H9 (cell line): ENCODE results near the gene FAM117A. TPM values are rescaled to one million over a fixed set of nuclear protein-coding genes. Genes with fewer than 3 reads are reported as not detected.

Experiments
- DNase-seq: peaks from one replicate; pipeline ENCODE4 v3.0.0-alpha.2; 2017
- H2AFZ ChIP-seq: one replicate; pipeline ENCODE4 v1.6.1; 2013; ENCODE audit warnings: mild to moderate bottlenecking, low read length, control low read depth, moderate library complexity
- H2AK5ac ChIP-seq: 2 replicates; pipeline ENCODE4 v1.6.1; 2013; ENCODE audit warnings: low read length, control low read depth, mixed read lengths; ENCODE audit not compliant: insufficient read length
- H2BK120ac ChIP-seq: one replicate; pipeline ENCODE4 v1.6.1; 2013; ENCODE audit warnings: low read depth, mild to moderate bottlenecking, low read length, control low read depth, inconsistent platforms; ENCODE audit not compliant: poor library complexity, severe bottlenecking
- H2BK12ac ChIP-seq: 2 replicates; pipeline ENCODE4 v1.6.1; 2013; ENCODE audit warnings: low read length, control low read depth, mixed read lengths, low read depth; ENCODE audit not compliant: insufficient read length
- H2BK15ac ChIP-seq: 2 replicates; pipeline ENCODE4 v1.6.1; 2013; ENCODE audit warnings: low read depth, low read length, control low read depth
- H2BK20ac ChIP-seq: one replicate; pipeline ENCODE4 v1.6.1; 2013; ENCODE audit warnings: low read depth, mild to moderate bottlenecking, low read length, control low read depth, inconsistent platforms; ENCODE audit not compliant: poor library complexity, severe bottlenecking
- H2BK5ac ChIP-seq: 2 replicates; pipeline ENCODE4 v1.6.1; 2013; ENCODE audit warnings: low read length, control low read depth, mixed read lengths; ENCODE audit not compliant: insufficient read length
- H3K14ac ChIP-seq: 2 replicates; pipeline ENCODE4 v1.6.1; 2013; ENCODE audit warnings: low read length, control low read depth; ENCODE audit not compliant: insufficient read depth
- H3K18ac ChIP-seq: 2 replicates; pipeline ENCODE4 v1.6.1; 2013; ENCODE audit warnings: low read depth, mild to moderate bottlenecking, mixed read lengths, low read length, control low read depth; ENCODE audit not compliant: insufficient read length
- H3K23ac ChIP-seq: 2 replicates; pipeline ENCODE4 v1.6.1; 2013; ENCODE audit warnings: low read length, control low read depth, mixed read lengths, low read depth; ENCODE audit not compliant: insufficient read length
- H3K23me2 ChIP-seq: 2 replicates; pipeline ENCODE4 v1.6.1; 2013; ENCODE audit warnings: low read depth, mild to moderate bottlenecking, mixed read lengths, low read length, control low read depth; ENCODE audit not compliant: insufficient read length, poor library complexity, severe bottlenecking
- H3K27ac ChIP-seq: 2 replicates; pipeline ENCODE4 v1.5.1; 2013; ENCODE audit warnings: low read length, control low read depth, mixed read lengths, low read depth; ENCODE audit not compliant: insufficient read length
- H3K27me3 ChIP-seq: 2 replicates; pipeline ENCODE4 v1.6.1; 2013; ENCODE audit warnings: low read length, control low read depth, inconsistent platforms; ENCODE audit not compliant: insufficient read depth
- H3K4ac ChIP-seq: 2 replicates; pipeline ENCODE4 v1.6.1; 2013; ENCODE audit warnings: low read depth, mild to moderate bottlenecking, control low read depth, inconsistent platforms, low read length, moderate library complexity
- H3K4me1 ChIP-seq: 2 replicates; pipeline ENCODE4 v1.6.1; 2013; ENCODE audit warnings: low read length, control low read depth, inconsistent platforms; ENCODE audit not compliant: insufficient read depth
- H3K4me2 ChIP-seq: 2 replicates; pipeline ENCODE4 v1.6.1; 2013; ENCODE audit warnings: low read length, control low read depth, mixed read lengths; ENCODE audit not compliant: insufficient read length, insufficient read depth
- H3K56ac ChIP-seq: 2 replicates; pipeline ENCODE4 v1.6.1; 2013; ENCODE audit warnings: low read depth, mild to moderate bottlenecking, mixed read lengths, low read length, control low read depth; ENCODE audit not compliant: insufficient read length
- H3K79me1 ChIP-seq: 2 replicates; pipeline ENCODE4 v1.6.1; 2013; ENCODE audit warnings: low read depth, mild to moderate bottlenecking, moderate library complexity, low read length, control low read depth, inconsistent platforms; ENCODE audit not compliant: insufficient read depth, poor library complexity, severe bottlenecking
- H3K79me2 ChIP-seq: 2 replicates; pipeline ENCODE4 v1.6.1; 2013; ENCODE audit warnings: low read length, control low read depth, inconsistent platforms; ENCODE audit not compliant: insufficient read depth
- H3K9ac ChIP-seq: 2 replicates; pipeline ENCODE4 v1.6.1; 2013; ENCODE audit warnings: low read length, control low read depth, mixed read lengths; ENCODE audit not compliant: insufficient read length; ENCODE audit errors: extremely low read depth
- H3K9me3 ChIP-seq: one replicate; pipeline ENCODE4 v1.6.1; 2013; ENCODE audit warnings: low read depth, low read length, inconsistent platforms; ENCODE audit not compliant: control insufficient read depth
- H3T11ph ChIP-seq: one replicate; pipeline ENCODE4 v1.6.1; 2013; ENCODE audit warnings: mild to moderate bottlenecking, low read length, control low read depth, inconsistent platforms
- H4K20me1 ChIP-seq: one replicate; pipeline ENCODE4 v1.6.1; 2013; ENCODE audit not compliant: control insufficient read depth, insufficient read length, insufficient read depth
- H4K5ac ChIP-seq: 2 replicates; pipeline ENCODE4 v1.6.1; 2013; ENCODE audit warnings: low read depth, mild to moderate bottlenecking, mixed read lengths, low read length, control low read depth; ENCODE audit not compliant: insufficient read length
- H4K8ac ChIP-seq: replicated peaks from 2 replicates; pipeline ENCODE4 v1.6.1; 2013; ENCODE audit warnings: low read length, control low read depth, mixed read lengths, low read depth; ENCODE audit not compliant: insufficient read length
- H4K91ac ChIP-seq: 2 replicates; pipeline ENCODE4 v1.6.1; 2013; ENCODE audit warnings: low read depth, mild to moderate bottlenecking, moderate library complexity, mixed read lengths, low read length, control low read depth; ENCODE audit not compliant: insufficient read length
- H3K27ac Mint-ChIP-seq, 3 experiments: 2 replicates in 2 of 3; 3 replicates in 1 of 3; pipeline ENCODE4 v1.8.0; 2020 to 2021; ENCODE audit warnings: mixed read lengths in 3 of 3, mild to moderate bottlenecking in 1 of 3, moderate library complexity in 1 of 3
- H3K27me3 Mint-ChIP-seq: 2 replicates; pipeline ENCODE4 v1.8.0; 2021; ENCODE audit warnings: low read depth, mild to moderate bottlenecking, moderate library complexity, mixed read lengths
- H3K36me3 Mint-ChIP-seq, 3 experiments: 2 replicates in 2 of 3; 3 replicates in 1 of 3; pipeline ENCODE4 v1.8.0; 2020 to 2021; ENCODE audit warnings: low read depth in 3 of 3, mixed read lengths in 3 of 3; ENCODE audit not compliant: insufficient read depth in 1 of 3
- H3K4me1 Mint-ChIP-seq, 2 experiments: 2 replicates each; pipeline ENCODE4 v1.8.0; 2020; ENCODE audit warnings: mixed read lengths in 2 of 2
- H3K4me3 Mint-ChIP-seq, 2 experiments: 2 replicates in 1 of 2; 3 replicates in 1 of 2; pipeline ENCODE4 v1.8.0; 2020 to 2021; ENCODE audit warnings: mild to moderate bottlenecking in 2 of 2, mixed read lengths in 2 of 2, moderate library complexity in 1 of 2
- H3K9me3 Mint-ChIP-seq, 2 experiments: 2 replicates in 1 of 2; 3 replicates in 1 of 2; pipeline ENCODE4 v1.8.0; 2020; ENCODE audit warnings: mild to moderate bottlenecking in 2 of 2, mixed read lengths in 2 of 2, moderate library complexity in 1 of 2
- WGBS: extraction: QIAGEN DNeasy Blood & Tissue Kit; methylation state at CpG from one replicate; pipeline ENCODE4 v1.1.7; 2013; ENCODE audit warnings: missing lambda C conversion rate, low lambda C conversion rate, mixed read lengths; ENCODE audit not compliant: insufficient read length; ENCODE audit errors: extremely low coverage; 5-methylcytosine and 5-hydroxymethylcytosine counted together
- total RNA-seq: library from RNA; stranded (reverse); gene quantifications from 2 replicates; pipeline ENCODE4 v1.2.1, GENCODE V29; 2021
- TF ChIP-seq, protein P1 (sequence below): fragments of 200-600 bp; sonication (generic); conservative IDR thresholded peaks from 3 replicates; pipeline ENCODE4 v1.8.0; 2021; ENCODE audit warnings: antibody characterized with exemption, mild to moderate bottlenecking

The FAM117A gene
- total RNA-seq, 1 experiment from 2014 or later: 21.1 TPM

DNA sequence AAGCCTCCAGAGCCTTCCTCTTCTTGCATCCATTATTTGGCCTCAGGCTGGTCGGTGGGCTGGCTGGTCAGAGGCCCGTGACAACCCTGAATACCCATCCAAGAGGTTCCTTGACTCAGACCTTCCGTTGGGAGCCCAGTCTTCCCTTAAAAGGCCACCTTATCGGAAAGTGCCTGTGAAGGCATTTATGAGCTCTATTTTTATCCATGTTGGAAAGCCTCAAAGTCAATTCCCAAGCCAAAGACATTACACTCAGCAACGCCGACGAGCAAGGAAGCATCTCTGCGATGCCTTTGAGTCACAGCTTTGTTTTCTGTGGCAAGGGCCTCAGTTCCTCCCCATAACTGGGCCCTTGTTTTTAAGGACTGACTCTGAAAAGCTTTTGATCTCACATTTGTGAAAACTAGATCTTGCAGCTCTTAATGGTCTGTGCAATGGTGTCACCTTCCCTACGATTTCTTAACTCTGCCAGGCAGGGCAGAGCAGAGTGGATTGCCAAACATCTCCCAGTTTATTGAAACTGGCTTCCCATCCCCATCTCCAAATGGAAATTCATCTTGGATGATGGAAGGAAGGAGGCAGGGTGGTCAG is 72.8 kb downstream of the FAM117A start:
- WGBS: no CpG with 5 or more reads among the region's 9 CpGs
- no peak overlapping the region for H3K18ac ChIP-seq
- no peak overlapping the region for H2AK5ac ChIP-seq
- no peak overlapping the region for H3K27ac ChIP-seq
- H2BK20ac ChIP-seq: no peak overlapping the region
- no peaks in the 10 kb centered on the region for H3K79me1 ChIP-seq
- H3K14ac ChIP-seq: no peak overlapping the region
- peak overlapping the region in 1 of 3 experiments; percentile 0; a peak in 1 of 7 replicates for H3K27ac Mint-ChIP-seq
- H3K4ac ChIP-seq: no peak overlapping the region
- H3K9me3 Mint-ChIP-seq: no peaks in the 10 kb centered on the region
- H4K5ac ChIP-seq: no peak overlapping the region
- H2BK5ac ChIP-seq: no peak overlapping the region
- peaks cover 22 to 26% of the 10 kb centered on the region in 2 experiments for H3K4me1 Mint-ChIP-seq
- no peak overlapping the region for H3K9ac ChIP-seq
- H4K8ac ChIP-seq: no peak overlapping the region
- H3K79me2 ChIP-seq: no peaks in the 10 kb centered on the region
- no peak overlapping the region for H3T11ph ChIP-seq
- no peak overlapping the region for H3K56ac ChIP-seq
- no peak overlapping the region for H3K4me2 ChIP-seq
- H2BK120ac ChIP-seq: no peak overlapping the region
- peaks cover 9% of the 10 kb centered on the region; the same call in 1 of the 2 replicates for H3K4me1 ChIP-seq
- H3K4me3 Mint-ChIP-seq: no peak overlapping the region
- H2BK15ac ChIP-seq: no peak overlapping the region
- TF ChIP-seq, protein P1, sequence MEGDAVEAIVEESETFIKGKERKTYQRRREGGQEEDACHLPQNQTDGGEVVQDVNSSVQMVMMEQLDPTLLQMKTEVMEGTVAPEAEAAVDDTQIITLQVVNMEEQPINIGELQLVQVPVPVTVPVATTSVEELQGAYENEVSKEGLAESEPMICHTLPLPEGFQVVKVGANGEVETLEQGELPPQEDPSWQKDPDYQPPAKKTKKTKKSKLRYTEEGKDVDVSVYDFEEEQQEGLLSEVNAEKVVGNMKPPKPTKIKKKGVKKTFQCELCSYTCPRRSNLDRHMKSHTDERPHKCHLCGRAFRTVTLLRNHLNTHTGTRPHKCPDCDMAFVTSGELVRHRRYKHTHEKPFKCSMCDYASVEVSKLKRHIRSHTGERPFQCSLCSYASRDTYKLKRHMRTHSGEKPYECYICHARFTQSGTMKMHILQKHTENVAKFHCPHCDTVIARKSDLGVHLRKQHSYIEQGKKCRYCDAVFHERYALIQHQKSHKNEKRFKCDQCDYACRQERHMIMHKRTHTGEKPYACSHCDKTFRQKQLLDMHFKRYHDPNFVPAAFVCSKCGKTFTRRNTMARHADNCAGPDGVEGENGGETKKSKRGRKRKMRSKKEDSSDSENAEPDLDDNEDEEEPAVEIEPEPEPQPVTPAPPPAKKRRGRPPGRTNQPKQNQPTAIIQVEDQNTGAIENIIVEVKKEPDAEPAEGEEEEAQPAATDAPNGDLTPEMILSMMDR: no peak
- H2BK12ac ChIP-seq: no peak overlapping the region
- no peak overlapping the region for H2AFZ ChIP-seq
- DNase-seq: no peak
- H3K27me3 Mint-ChIP-seq: peaks cover 10% of the 10 kb centered on the region
- no peaks in the 10 kb centered on the region for H4K20me1 ChIP-seq
- no peaks in the 10 kb centered on the region for H3K23me2 ChIP-seq
- no peaks in the 10 kb centered on the region for H3K36me3 Mint-ChIP-seq
- no peaks in the 10 kb centered on the region for H3K9me3 ChIP-seq
- no peak overlapping the region for H4K91ac ChIP-seq
- H3K23ac ChIP-seq: no peak overlapping the region
- no peaks in the 10 kb centered on the region for H3K27me3 ChIP-seq
